ENCODE data around the gene COX7B2.

The COX7B2 gene

GRCh38 chr4:46886711-46887110, 22.3 kb downstream of the COX7B2 start:
- no peak overlapping the region for H3K9ac ChIP-seq
- H3K27me3 ChIP-seq (ENCODE audit: control insufficient read depth, insufficient read depth, low read length), result no peaks in the 10 kb centered on the region
- no peak overlapping the region for H3K4me3 ChIP-seq (ENCODE audit: low read depth, low read length)
- H3K4me2 ChIP-seq (ENCODE audit: low read length), result no peak overlapping the region
- no peaks in the 10 kb centered on the region for H3K9me3 ChIP-seq (ENCODE audit: control insufficient read depth, low read length)
- no peak overlapping the region for H2AFZ ChIP-seq
- H3K4me1 ChIP-seq, result no peaks in the 10 kb centered on the region
- H3K27ac ChIP-seq, result no peak overlapping the region
- no peaks in the 10 kb centered on the region for H3K79me2 ChIP-seq
- no peak for TF ChIP-seq CTCF (IDR thresholded peaks at IDR 0.05)
- H3K36me3 ChIP-seq (ENCODE audit: control insufficient read depth, insufficient read depth, low read length), result no peaks in the 10 kb centered on the region

GRCh38 chr4:46878641-46879040, 30.4 kb downstream of the COX7B2 start:
- Histone ChIP-seq H3K4me1 (no peaks in the 10 kb centered on the region), H3K79me2 (no peaks in the 10 kb centered on the region), H3K4me2 (ENCODE audit: low read length) (no peak overlapping the region), H3K4me3 (ENCODE audit: low read depth, low read length) (no peak overlapping the region), H3K27me3 (ENCODE audit: control insufficient read depth, insufficient read depth, low read length) (no peaks in the 10 kb centered on the region), H3K9ac (no peak overlapping the region), H2AFZ (no peak overlapping the region), H3K27ac (no peak overlapping the region), H3K9me3 (ENCODE audit: control insufficient read depth, low read length) (no peaks in the 10 kb centered on the region), H3K36me3 (ENCODE audit: control insufficient read depth, insufficient read depth, low read length) (no peaks in the 10 kb centered on the region)
- TF ChIP-seq CTCF (IDR thresholded peaks at IDR 0.05), result no peak

- Histone ChIP-seq H3K9me3 (ENCODE audit: control insufficient read depth, low read length) (no peaks in the 10 kb centered on the region), H3K27me3 (ENCODE audit: control insufficient read depth, insufficient read depth, low read length) (no peaks in the 10 kb centered on the region), H3K4me3 (ENCODE audit: low read depth, low read length) (no peak overlapping the region), H3K79me2 (no peaks in the 10 kb centered on the region), H3K4me1 (no peaks in the 10 kb centered on the region), H3K9ac (no peak overlapping the region), H3K36me3 (ENCODE audit: control insufficient read depth, insufficient read depth, low read length) (no peaks in the 10 kb centered on the region), H3K27ac (no peak overlapping the region), H2AFZ (no peak overlapping the region), H3K4me2 (ENCODE audit: low read length) (no peak overlapping the region)
- no peak for TF ChIP-seq CTCF (IDR thresholded peaks at IDR 0.05)
Measured at GRCh38 chr4:46874811-46875210, 34.2 kb downstream of the COX7B2 start.

GRCh38 chr4:46870411-46870810, 38.6 kb downstream of the COX7B2 start:
- no peak for TF ChIP-seq CTCF (IDR thresholded peaks at IDR 0.05)
- H3K27ac ChIP-seq, result no peak overlapping the region
- H3K4me2 ChIP-seq (ENCODE audit: low read length), result no peak overlapping the region
- no peaks in the 10 kb centered on the region for H3K4me1 ChIP-seq
- H3K36me3 ChIP-seq (ENCODE audit: control insufficient read depth, insufficient read depth, low read length), result no peaks in the 10 kb centered on the region
- no peaks in the 10 kb centered on the region for H3K9me3 ChIP-seq (ENCODE audit: control insufficient read depth, low read length)
- H3K4me3 ChIP-seq (ENCODE audit: low read depth, low read length), result no peak overlapping the region
- H3K79me2 ChIP-seq, result no peaks in the 10 kb centered on the region
- no peaks in the 10 kb centered on the region for H3K27me3 ChIP-seq (ENCODE audit: control insufficient read depth, insufficient read depth, low read length)
- no peak overlapping the region for H2AFZ ChIP-seq
- H3K9ac ChIP-seq, result no peak overlapping the region

GRCh38 chr4:46856333-46856732, 52.7 kb downstream of the COX7B2 start:
- TF ChIP-seq CTCF (IDR thresholded peaks at IDR 0.05), result no peak
- Histone ChIP-seq H3K9ac (no peak overlapping the region), H3K36me3 (ENCODE audit: control insufficient read depth, insufficient read depth, low read length) (no peaks in the 10 kb centered on the region), H3K9me3 (ENCODE audit: control insufficient read depth, low read length) (no peaks in the 10 kb centered on the region), H3K27me3 (ENCODE audit: control insufficient read depth, insufficient read depth, low read length) (no peaks in the 10 kb centered on the region), H2AFZ (no peak overlapping the region), H3K4me2 (ENCODE audit: low read length) (no peak overlapping the region), H3K27ac (no peak overlapping the region), H3K4me3 (ENCODE audit: low read depth, low read length) (no peak overlapping the region), H3K4me1 (no peaks in the 10 kb centered on the region), H3K79me2 (no peaks in the 10 kb centered on the region)

Measured in parathyroid adenoma (tissue), 2 donors.